Esophagus squamous epithelium (tissue), 5 donors: Measurements from ENCODE around the gene CTNNA2. TPM values are rescaled to one million over a fixed set of nuclear protein-coding genes. Genes with fewer than 3 reads are reported as not detected.

ENCODE experiments used
- DNase-seq: peaks from one replicate; lab custom pipeline; 2025; lab: John Stamatoyannopoulos, UW
- H3K27ac ChIP-seq, 4 donors: fragments of 200-600 bp; sonication (generic); one replicate each; pipeline ENCODE4 v1.5.1; 2016 to 2019; ENCODE audit warnings: mild to moderate bottlenecking in 1 of 4
- H3K27me3 ChIP-seq, 4 donors: fragments of 200-600 bp; sonication (generic); 1 replicate in 3 of 4; 2 replicates in 1 of 4; pipeline versions ENCODE4 v1.5.1 to v1.6.0; 2017 to 2021; ENCODE audit warnings: antibody characterized with exemption in 1 of 4
- H3K36me3 ChIP-seq, 3 donors: fragments of 200-600 bp; sonication (generic); one replicate each; pipeline ENCODE4 v1.5.1; 2016 to 2019
- H3K4me1 ChIP-seq, 3 donors: fragments of 200-600 bp; sonication (generic); one replicate each; pipeline ENCODE4 v1.5.1; 2017 to 2019
- H3K4me3 ChIP-seq, 4 donors: fragments of 200-600 bp; sonication (generic); 1 replicate in 3 of 4; 2 replicates in 1 of 4; pipeline ENCODE4 v1.5.1; 2016 to 2019; ENCODE audit warnings: mild to moderate bottlenecking in 2 of 4, moderate library complexity in 1 of 4
- H3K9me3 ChIP-seq, 3 donors: fragments of 200-600 bp; sonication (generic); one replicate each; pipeline ENCODE4 v1.5.1; 2016 to 2019
- POLR2A ChIP-seq, 4 donors: fragments of 450-650 bp; IDR thresholded peaks; one replicate each; pipeline ENCODE4 v1.6.1; 2017; ENCODE audit warnings: antibody characterized with exemption in 4 of 4, mild to moderate bottlenecking in 4 of 4, moderate library complexity in 3 of 4
- WGBS, 2 donors: methylation state at CpG; one replicate each; pipeline ENCODE4 v1.1.5; 2018; 5-methylcytosine and 5-hydroxymethylcytosine counted together
- intact Hi-C: fragments of 100-400 bp; cut with DNase I; formaldehyde crosslinking; loops from one replicate; pipeline ENCODE4 v1.15.0; 2022
- total RNA-seq, 4 donors: library from RNA; depleted of rRNA; stranded (reverse); fragments of >200 nt; gene quantifications; one replicate each; pipeline ENCODE4 v1.1.0, GENCODE V29; 2016
- TF ChIP-seq, protein P1 (sequence below), 6 experiments: fragments of 450-650 bp in 4 of 6; fragments of 200-600 bp in 2 of 6; sonication (generic) in 2 of 6; IDR thresholded peaks; one replicate each; pipeline ENCODE4 v1.5.1; 2016 to 2019; ENCODE audit warnings: antibody characterized with exemption in 6 of 6, mild to moderate bottlenecking in 4 of 6, moderate library complexity in 4 of 6
- donor health status: DM: yes; HTN: yes; CAD: no.

CTNNA2 gene
- total RNA-seq, 4 donors from 2014 or later, result not detected

GRCh38 chr2:79640001-79640400 is 127.2 kb downstream of the CTNNA2 start:
- H3K27ac ChIP-seq, result no peak overlapping the region
- H3K27me3 ChIP-seq, result no peaks in the 10 kb centered on the region
- H3K4me3 ChIP-seq, result no peak overlapping the region
- TF ChIP-seq POLR2A (IDR thresholded peaks at IDR 0.05), result no peak
- TF ChIP-seq, protein P1, sequence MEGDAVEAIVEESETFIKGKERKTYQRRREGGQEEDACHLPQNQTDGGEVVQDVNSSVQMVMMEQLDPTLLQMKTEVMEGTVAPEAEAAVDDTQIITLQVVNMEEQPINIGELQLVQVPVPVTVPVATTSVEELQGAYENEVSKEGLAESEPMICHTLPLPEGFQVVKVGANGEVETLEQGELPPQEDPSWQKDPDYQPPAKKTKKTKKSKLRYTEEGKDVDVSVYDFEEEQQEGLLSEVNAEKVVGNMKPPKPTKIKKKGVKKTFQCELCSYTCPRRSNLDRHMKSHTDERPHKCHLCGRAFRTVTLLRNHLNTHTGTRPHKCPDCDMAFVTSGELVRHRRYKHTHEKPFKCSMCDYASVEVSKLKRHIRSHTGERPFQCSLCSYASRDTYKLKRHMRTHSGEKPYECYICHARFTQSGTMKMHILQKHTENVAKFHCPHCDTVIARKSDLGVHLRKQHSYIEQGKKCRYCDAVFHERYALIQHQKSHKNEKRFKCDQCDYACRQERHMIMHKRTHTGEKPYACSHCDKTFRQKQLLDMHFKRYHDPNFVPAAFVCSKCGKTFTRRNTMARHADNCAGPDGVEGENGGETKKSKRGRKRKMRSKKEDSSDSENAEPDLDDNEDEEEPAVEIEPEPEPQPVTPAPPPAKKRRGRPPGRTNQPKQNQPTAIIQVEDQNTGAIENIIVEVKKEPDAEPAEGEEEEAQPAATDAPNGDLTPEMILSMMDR (IDR thresholded peaks at IDR 0.05), result no peak
- DNase-seq, result no peak
- no peaks in the 10 kb centered on the region for H3K4me1 ChIP-seq
- no peaks in the 10 kb centered on the region for H3K9me3 ChIP-seq
- intact Hi-C loops, result no loop called here
- WGBS, 2 donors, result 20 to 23% methylated on average over 2 of the region's 2 CpGs
- no peaks in the 10 kb centered on the region for H3K36me3 ChIP-seq

DNA sequence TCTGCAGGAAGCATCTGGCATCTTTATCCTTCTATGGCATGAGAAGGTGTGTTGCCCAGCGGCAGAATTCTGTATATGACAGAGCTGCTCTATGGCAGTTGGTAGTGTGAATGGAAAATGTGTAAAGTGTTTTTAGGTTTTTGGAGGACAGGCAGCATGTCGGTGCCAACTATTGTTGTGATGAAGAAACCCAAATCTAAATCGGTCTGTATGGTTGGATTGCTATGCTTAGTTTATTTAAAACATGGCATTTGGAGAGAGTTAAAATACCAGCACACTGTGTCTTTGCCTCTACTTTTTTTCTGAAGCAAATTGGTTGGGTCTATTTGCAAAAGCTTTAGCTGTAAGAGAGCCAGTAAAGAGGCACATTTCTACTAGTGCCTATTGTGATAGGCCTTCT is 136.7 kb downstream of the CTNNA2 start:
- no peaks in the 10 kb centered on the region for H3K27me3 ChIP-seq
- no peak overlapping the region for H3K27ac ChIP-seq
- H3K4me3 ChIP-seq, result no peak overlapping the region
- intact Hi-C loops, result no loop called here
- no peaks in the 10 kb centered on the region for H3K4me1 ChIP-seq
- H3K36me3 ChIP-seq, result no peaks in the 10 kb centered on the region
- 83 to 85% methylated on average over 3 of the region's 3 CpGs for WGBS, 2 donors
- no peak for TF ChIP-seq POLR2A (IDR thresholded peaks at IDR 0.05)
- TF ChIP-seq, protein P1 (IDR thresholded peaks at IDR 0.05), result no peak
- no peaks in the 10 kb centered on the region for H3K9me3 ChIP-seq
- no peak for DNase-seq

DNA sequence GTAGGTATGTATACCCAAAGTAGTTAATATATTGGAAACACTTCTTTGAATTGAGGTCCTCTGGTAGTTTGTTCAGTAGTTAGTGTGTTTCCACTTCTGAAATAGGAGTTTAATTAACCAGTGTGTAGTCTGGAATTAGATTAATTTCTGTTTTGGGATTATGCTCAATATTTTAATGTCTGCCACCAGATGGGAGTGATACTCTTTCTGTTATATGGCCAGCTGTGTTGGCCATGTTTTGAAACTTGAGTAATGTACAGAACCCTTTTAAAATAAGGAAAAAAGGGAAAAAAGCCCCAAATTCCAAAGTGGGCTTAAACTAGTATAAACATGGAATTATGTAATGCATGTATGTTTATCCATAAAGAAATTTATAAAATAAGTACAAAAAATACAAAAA is 147.7 kb downstream of the CTNNA2 start:
- no peak overlapping the region for H3K4me3 ChIP-seq
- no peak for DNase-seq
- H3K36me3 ChIP-seq, result no peaks in the 10 kb centered on the region
- TF ChIP-seq, protein P1 (IDR thresholded peaks at IDR 0.05), result no peak
- no peak for TF ChIP-seq POLR2A (IDR thresholded peaks at IDR 0.05)
- H3K4me1 ChIP-seq, result no peaks in the 10 kb centered on the region
- no peaks in the 10 kb centered on the region for H3K27me3 ChIP-seq
- H3K27ac ChIP-seq, result no peak overlapping the region
- no peaks in the 10 kb centered on the region for H3K9me3 ChIP-seq
- intact Hi-C loops, result no loop called here

- no peaks in the 10 kb centered on the region for H3K36me3 ChIP-seq
- intact Hi-C loops, result no loop called here
- 68 to 75% methylated on average over 2 of the region's 2 CpGs for WGBS, 2 donors
- DNase-seq, result no peak
- H3K9me3 ChIP-seq, result peaks cover 0 to 11% (median 0%) of the 10 kb centered on the region in 3 donors
- no peaks in the 10 kb centered on the region for H3K4me1 ChIP-seq
- TF ChIP-seq, protein P1 (IDR thresholded peaks at IDR 0.05), result no peak
- TF ChIP-seq POLR2A (IDR thresholded peaks at IDR 0.05), result no peak
- H3K27ac ChIP-seq, result no peak overlapping the region
- no peaks in the 10 kb centered on the region for H3K27me3 ChIP-seq
- no peak overlapping the region for H3K4me3 ChIP-seq
Measured at GRCh38 chr2:79665091-79665490, 152.2 kb downstream of the CTNNA2 start.

DNA sequence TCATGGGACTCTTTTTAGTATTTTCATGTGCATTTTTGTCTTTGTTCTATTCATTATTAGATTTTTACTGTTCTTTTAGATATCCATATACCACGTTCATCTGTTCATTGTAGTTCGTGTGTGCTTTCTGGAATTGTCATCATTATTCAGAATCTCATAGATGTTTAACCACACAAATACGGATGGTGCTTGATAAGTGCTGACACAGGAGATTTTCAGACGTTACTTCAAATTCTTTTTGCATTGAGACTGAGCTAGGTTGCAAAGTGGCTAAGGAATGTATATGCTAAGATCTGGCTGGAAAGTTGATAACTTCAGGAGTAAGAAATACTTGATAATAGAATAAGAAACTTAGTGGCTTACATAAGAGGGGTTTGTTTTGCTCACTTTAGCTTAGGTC is 153.6 kb downstream of the CTNNA2 start:
- Histone ChIP-seq H3K36me3 (no peaks in the 10 kb centered on the region), H3K27me3 (no peaks in the 10 kb centered on the region), H3K4me3 (no peak overlapping the region), H3K4me1 (no peaks in the 10 kb centered on the region), H3K9me3 (peaks cover 0 to 13% (median 0%) of the 10 kb centered on the region in 3 donors), H3K27ac (no peak overlapping the region)
- TF ChIP-seq POLR2A (IDR thresholded peaks at IDR 0.05), result no peak
- TF ChIP-seq, protein P1 (IDR thresholded peaks at IDR 0.05), result no peak
- DNase-seq, result no peak
- WGBS, 2 donors, result 58 to 67% methylated on average over 4 of the region's 4 CpGs
- intact Hi-C loops, result no loop called here
